GM12873 (cell line): ENCODE results near the gene CLIC5.

ENCODE experiments used
- TF ChIP-seq, protein P1 (sequence below): IDR thresholded peaks from 2 replicates; pipeline ENCODE4 v1.5.1; 2012; ENCODE audit warnings: low read depth, mild to moderate bottlenecking, moderate library complexity, low read length, control low read depth; ENCODE audit not compliant: insufficient read depth; ENCODE audit errors: missing control alignments

Gene CLIC5

GRCh38 chr6:45844986-45845385 is 170.7 kb downstream of the CLIC5 start:
- TF ChIP-seq, protein P1, sequence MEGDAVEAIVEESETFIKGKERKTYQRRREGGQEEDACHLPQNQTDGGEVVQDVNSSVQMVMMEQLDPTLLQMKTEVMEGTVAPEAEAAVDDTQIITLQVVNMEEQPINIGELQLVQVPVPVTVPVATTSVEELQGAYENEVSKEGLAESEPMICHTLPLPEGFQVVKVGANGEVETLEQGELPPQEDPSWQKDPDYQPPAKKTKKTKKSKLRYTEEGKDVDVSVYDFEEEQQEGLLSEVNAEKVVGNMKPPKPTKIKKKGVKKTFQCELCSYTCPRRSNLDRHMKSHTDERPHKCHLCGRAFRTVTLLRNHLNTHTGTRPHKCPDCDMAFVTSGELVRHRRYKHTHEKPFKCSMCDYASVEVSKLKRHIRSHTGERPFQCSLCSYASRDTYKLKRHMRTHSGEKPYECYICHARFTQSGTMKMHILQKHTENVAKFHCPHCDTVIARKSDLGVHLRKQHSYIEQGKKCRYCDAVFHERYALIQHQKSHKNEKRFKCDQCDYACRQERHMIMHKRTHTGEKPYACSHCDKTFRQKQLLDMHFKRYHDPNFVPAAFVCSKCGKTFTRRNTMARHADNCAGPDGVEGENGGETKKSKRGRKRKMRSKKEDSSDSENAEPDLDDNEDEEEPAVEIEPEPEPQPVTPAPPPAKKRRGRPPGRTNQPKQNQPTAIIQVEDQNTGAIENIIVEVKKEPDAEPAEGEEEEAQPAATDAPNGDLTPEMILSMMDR, result no peak

GRCh38 chr6:45843848-45844521 is 171.7 kb downstream of the CLIC5 start:
- TF ChIP-seq, protein P1, result no peak

- TF ChIP-seq, protein P1, result no peak
Measured at GRCh38 chr6:45841062-45841461, 174.6 kb downstream of the CLIC5 start.

- TF ChIP-seq, protein P1, result no peak
Measured at GRCh38 chr6:45838996-45839395, 176.7 kb downstream of the CLIC5 start.

GRCh38 chr6:45838451-45838850 is 177.2 kb downstream of the CLIC5 start:
- TF ChIP-seq, protein P1, result no peak

DNA sequence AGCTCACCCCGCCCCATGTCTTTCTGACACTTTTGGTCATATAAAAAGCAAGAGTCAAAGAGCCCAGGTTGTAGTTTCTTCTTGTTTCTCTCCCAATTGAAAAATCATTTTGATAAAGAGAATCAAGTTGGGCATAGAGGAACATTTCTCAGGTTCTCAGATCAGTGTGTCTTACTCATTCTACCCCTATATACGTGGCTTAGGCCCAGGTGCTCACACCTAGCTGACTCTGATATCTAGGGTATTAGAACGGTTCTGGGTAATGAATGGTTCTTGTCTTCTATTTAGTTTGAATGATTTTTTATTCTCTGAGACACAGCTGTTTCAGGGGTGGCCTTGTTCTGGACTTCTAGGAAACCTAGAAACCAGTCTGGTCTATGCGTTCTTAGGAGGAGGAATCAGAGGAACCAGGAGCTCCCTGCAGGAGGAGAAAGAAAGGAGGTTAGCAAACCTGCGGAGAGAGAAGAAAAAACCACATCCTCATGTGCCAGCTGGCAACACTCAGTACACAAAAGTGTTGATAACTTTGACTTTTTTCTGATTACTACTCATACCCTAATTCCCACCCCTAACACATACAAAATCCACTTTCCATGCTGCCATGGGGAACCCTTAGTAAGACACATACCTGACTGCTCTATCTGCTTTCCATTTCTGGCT is 178.0 kb downstream of the CLIC5 start:
- TF ChIP-seq, protein P1, result no peak

DNA sequence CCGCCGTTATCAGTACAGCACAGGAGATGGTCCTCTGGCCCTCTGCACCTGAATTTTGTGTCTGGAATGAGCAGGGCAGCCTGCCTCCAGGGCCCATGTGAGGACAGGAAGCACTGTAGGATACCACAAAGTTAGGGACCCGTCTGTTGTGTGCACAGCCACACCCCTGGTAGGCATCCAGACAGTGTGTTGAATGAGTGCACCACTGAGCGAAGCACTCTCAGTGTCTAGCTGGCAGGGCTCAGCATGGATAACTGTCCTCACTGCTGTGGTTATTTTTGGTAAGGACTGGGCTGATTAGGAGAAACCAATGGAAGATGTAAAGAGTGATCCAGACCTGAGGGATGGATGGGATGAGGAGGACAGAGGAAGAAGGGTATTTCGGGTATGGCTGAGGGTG is 178.7 kb downstream of the CLIC5 start:
- TF ChIP-seq, protein P1, result no peak
